GM12865 (cell line): ENCODE data around the gene RNPEP.

Source experiments
- DNase-seq: peaks from one replicate; pipeline ENCODE4 v3.0.0; 2010; ENCODE audit warnings: low read depth
- H3K4me3 ChIP-seq: 2 replicates; pipeline ENCODE4 v1.5.1; 2011; ENCODE audit warnings: mild to moderate bottlenecking, low read depth, low read length, control low read depth
- TF ChIP-seq, protein P1 (sequence below): IDR thresholded peaks from 2 replicates; pipeline ENCODE4 v1.5.1; 2011; ENCODE audit warnings: low read length, control low read depth, low read depth, inconsistent platforms; ENCODE audit not compliant: insufficient read depth; ENCODE audit errors: missing control alignments

RNPEP gene

DNA sequence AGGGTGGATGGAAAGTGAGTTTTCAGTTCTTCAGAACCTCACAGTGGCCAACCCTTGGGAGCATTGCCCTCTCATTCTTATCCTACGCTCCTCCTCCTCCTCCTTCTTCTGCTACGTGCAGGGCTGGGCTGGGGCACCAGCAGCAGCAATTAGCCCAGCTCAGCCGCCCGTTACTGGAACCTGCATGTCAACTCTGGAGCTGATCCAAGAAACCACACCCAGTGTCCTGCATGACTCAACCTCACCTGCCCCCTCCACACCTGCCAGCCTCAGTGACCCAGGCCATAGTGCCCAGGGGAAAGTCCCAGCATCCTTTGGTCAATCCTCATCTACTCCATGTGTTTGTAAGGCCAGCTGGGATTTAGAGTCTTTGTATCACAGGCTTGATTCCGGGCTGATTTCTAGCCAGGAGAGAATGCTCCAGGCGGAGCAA is 40.6 kb downstream of the RNPEP start:
- TF ChIP-seq, protein P1, sequence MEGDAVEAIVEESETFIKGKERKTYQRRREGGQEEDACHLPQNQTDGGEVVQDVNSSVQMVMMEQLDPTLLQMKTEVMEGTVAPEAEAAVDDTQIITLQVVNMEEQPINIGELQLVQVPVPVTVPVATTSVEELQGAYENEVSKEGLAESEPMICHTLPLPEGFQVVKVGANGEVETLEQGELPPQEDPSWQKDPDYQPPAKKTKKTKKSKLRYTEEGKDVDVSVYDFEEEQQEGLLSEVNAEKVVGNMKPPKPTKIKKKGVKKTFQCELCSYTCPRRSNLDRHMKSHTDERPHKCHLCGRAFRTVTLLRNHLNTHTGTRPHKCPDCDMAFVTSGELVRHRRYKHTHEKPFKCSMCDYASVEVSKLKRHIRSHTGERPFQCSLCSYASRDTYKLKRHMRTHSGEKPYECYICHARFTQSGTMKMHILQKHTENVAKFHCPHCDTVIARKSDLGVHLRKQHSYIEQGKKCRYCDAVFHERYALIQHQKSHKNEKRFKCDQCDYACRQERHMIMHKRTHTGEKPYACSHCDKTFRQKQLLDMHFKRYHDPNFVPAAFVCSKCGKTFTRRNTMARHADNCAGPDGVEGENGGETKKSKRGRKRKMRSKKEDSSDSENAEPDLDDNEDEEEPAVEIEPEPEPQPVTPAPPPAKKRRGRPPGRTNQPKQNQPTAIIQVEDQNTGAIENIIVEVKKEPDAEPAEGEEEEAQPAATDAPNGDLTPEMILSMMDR = no peak
- DNase-seq = no peak
- H3K4me3 ChIP-seq = no peak overlapping the region

DNA sequence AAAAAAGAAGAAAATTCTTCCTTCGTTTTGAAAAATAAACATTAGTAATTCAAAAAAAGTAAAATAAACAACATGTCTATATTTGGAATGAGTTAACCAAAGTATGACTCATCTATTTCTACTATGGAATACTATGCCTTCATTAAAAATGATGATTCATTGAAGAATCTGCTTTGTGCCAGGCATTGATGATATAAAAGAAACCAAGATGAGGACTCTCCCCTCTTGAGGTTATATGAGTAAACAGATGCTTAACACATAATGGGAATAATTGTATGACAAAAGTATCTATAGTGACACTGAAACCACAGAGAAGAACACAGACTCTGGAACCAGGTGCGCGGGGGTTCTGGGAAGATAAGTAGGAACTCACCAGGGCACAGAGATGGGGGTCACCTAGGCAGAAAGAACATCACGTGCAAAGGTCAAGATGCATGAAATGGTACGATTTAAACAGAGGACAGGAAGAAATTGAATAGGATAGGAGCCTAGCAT is 46.8 kb downstream of the RNPEP start:
- H3K4me3 ChIP-seq = no peak overlapping the region
- TF ChIP-seq, protein P1 = no peak
- DNase-seq = no peak

DNA sequence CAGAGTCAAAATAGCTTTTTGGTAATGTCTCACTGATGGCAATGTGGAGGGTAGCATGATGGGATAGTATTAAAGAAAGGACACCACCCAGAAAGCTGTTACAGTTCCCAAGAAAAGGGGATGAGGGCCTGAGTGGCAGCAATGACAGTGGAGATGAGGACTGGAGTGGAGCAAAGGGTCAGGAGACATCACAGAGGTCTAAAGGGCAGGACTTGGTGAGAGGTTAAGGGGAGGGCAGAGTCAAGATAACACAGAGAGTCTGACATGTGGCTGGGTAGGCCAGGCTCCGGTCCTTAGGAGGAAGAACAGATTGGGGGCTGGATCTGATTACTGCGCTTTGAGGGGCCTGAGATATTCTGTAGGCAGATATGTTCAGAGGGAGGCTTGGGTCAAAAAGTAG is 47.3 kb downstream of the RNPEP start:
- DNase-seq = no peak
- TF ChIP-seq, protein P1 = no peak
- H3K4me3 ChIP-seq = no peak overlapping the region

DNA sequence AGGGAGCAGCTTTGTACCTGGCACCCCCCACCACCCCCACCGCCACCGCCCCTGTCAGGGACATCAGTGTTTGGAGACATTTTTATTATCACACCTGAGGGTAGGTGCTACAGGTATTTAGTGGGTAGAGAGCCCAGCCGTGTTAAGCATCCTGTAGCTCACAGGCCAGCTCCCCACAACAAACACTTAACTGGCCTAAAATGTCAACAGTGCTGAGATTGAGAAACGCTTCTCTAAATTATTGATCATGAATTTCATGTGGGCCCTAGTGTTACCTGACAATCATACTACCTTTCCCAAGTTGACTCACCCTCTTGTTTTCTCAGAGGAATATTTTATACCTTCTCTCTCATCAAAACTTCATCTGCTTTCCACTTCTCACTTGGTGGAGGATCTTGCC is 49.3 kb downstream of the RNPEP start:
- TF ChIP-seq, protein P1 = no peak
- DNase-seq = no peak
- no peak overlapping the region for H3K4me3 ChIP-seq

DNA sequence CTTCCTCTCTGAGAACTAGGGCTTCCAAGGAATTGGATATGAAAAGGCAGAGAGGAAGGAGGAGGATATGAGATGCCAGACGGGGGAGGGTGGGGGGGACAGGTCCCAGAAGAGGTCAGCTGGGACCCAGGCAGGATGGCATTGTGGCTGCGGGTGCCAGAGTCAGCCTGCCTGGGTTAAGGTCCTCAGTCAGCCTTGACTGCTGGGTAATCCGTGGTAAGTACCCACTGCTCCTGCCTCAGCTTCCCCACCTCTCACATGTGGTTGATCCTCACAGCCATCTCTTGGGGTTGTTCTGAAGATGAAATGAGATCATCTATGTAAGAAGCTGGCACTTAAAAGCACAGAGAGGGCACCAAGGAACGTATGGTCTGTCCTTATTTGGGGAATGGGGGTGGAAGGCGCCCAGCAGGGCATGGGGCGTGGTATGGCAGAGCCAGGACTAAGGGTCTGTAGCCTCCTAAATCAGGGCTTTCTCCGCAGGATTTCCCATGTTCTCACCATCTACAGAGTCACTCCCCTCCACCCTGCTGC is 51.8 kb downstream of the RNPEP start:
- TF ChIP-seq, protein P1 = no peak
- no peak for DNase-seq
- H3K4me3 ChIP-seq = no peak overlapping the region

DNA sequence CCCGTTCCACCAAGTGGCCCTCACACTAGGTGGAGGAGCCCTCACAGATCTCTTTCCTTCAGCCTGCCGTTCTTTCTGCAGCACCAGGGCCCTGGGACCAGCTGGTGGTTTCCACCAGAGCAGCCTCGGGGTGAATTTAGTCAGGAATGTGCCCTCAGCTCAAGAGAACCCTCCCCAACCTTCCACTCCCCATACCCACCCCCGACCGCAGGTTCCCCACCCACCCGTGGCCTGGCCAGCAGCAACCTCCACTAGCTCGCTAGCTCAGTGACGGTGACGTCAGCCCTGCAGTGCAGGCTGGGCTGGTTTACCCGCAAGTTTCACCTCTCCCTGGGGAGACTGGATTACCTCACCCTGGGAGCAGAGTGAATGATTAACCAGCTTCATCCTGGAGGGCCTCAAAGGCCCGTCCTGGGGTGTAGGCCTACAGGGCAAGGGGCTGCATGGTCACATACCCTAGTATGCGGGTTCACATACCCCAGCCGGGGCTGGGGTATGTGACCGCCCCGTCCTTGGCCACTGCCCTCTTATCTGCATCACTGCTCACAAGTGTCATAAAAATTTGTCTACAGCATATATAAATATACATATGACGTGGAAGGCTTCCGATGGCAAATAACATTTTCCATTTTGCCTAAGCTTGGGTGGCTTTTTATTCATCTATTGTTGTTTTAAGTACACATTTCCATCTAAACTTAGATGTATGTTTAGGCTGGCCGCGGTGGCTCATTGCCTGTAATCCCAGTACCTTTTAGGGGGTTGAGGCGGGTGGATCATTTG is 52.4 kb downstream of the RNPEP start:
- no peak overlapping the region for H3K4me3 ChIP-seq
- DNase-seq = peak; percentile 46

More for the DNA sequence above, 52.4 kb downstream of the RNPEP start:
- TF ChIP-seq, protein P1 = no peak
